Upper lobe of left lung (tissue), 6 donors: ENCODE data around the gene DNAAF8. TPM values are rescaled to one million over a fixed set of nuclear protein-coding genes. Genes with fewer than 3 reads are reported as not detected.

ENCODE experiments used
- ATAC-seq, 2 donors: fragments of 200-7000 bp; cut with Tn5 transposase; one replicate each; pipeline ENCODE4 v1.9.1; 2022; ENCODE audit warnings: mild to moderate bottlenecking in 2 of 2, moderate library complexity in 2 of 2; ENCODE audit not compliant: low FRiP score in 2 of 2
- DNase-seq, 2 donors: peaks; one replicate each; pipeline ENCODE4 v3.0.0-alpha.2; 2019 to 2020
- H3K27ac ChIP-seq, 4 donors: fragments of 200-600 bp; sonication (generic); one replicate each; pipeline ENCODE4 v1.5.1; 2016 to 2019
- H3K27me3 ChIP-seq, 4 donors: fragments of 200-600 bp; sonication (generic); one replicate each; pipeline ENCODE4 v1.5.1; 2017 to 2019
- H3K36me3 ChIP-seq, 4 donors: fragments of 200-600 bp; sonication (generic); one replicate each; pipeline ENCODE4 v1.5.1; 2016 to 2019
- H3K4me1 ChIP-seq, 4 donors: fragments of 200-600 bp; sonication (generic); one replicate each; pipeline ENCODE4 v1.5.1; 2018 to 2019
- H3K4me3 ChIP-seq, 4 donors: fragments of 200-600 bp; sonication (generic); one replicate each; pipeline ENCODE4 v1.5.1; 2017 to 2019; ENCODE audit warnings: mild to moderate bottlenecking in 2 of 4, moderate library complexity in 1 of 4
- H3K9me3 ChIP-seq, 4 donors: fragments of 200-600 bp; sonication (generic); one replicate each; pipeline ENCODE4 v1.5.1; 2018 to 2019
- EP300 ChIP-seq, 4 donors: sonication (generic); formaldehyde crosslinking; IDR thresholded peaks; one replicate each; pipeline ENCODE4 v1.5.1; 2017; ENCODE audit warnings: antibody characterized with exemption in 4 of 4, control low read depth in 2 of 4
- POLR2A ChIP-seq, 4 donors: fragments of 450-650 bp; IDR thresholded peaks; one replicate each; pipeline ENCODE4 v1.5.1; 2016 to 2017; ENCODE audit warnings: antibody characterized with exemption in 4 of 4, mild to moderate bottlenecking in 2 of 4
- POLR2AphosphoS5 ChIP-seq, 2 donors: sonication (generic); formaldehyde crosslinking; IDR thresholded peaks; one replicate each; pipeline ENCODE4 v1.5.1; 2017; ENCODE audit warnings: antibody characterized with exemption in 2 of 2
- WGBS, 2 donors: methylation state at CpG; one replicate each; pipeline ENCODE4 v1.1.5; 2017 to 2018; 5-methylcytosine and 5-hydroxymethylcytosine counted together
- total RNA-seq, 6 donors: library from RNA; depleted of rRNA in 4 of 6; stranded (reverse); fragments of >200 nt in 4 of 6; gene quantifications; one replicate each; pipeline versions ENCODE4 v1.1.0 to v1.2.1, GENCODE V29; 2016 to 2021
- TF ChIP-seq, protein P1 (sequence below), 6 experiments: fragments of 450-650 bp in 4 of 6; fragments of 200-600 bp in 2 of 6; sonication (generic) in 2 of 6; IDR thresholded peaks; one replicate each; pipeline ENCODE4 v1.5.1; 2016 to 2019; ENCODE audit warnings: antibody characterized with exemption in 6 of 6
- donor health status: DM: no; HTN: no; CAD: no; lungs with moderate emphysema.
- donor health status: DM: no; HTN: yes; CAD: no; lungs with severe emphysema.

The DNAAF8 gene
- total RNA-seq, 6 donors from 2014 or later = 1.6 to 19.1 (median 4.3) TPM

DNA sequence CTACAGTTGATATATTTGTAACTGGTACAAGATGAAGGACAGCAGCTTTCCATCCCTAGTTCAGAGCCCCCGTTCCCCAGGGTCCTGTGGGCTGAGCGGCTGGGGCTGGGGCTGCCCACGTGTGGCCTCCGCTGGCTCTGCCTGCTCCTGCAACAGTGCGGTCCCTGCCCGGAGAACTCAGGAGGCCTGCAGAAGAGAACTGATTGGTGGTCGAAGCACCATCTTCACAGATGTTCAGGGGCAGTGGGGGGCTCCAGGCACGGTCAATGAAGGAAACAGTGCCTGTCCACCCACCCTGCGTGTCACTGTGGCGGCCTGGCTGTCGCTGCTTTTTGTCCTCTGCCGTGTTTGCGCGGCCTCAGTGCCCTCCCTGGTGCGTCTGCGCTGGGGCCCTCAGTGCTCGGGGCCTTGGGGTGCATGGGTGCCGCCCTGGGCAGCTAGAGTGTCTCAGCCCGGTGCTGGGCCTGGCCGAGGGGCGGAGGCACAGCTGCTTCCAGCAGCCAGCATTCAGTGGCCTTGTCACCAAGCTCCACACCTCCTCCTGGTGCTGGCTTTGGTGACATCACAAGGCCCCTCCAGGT is 45.2 kb upstream of the DNAAF8 start:
- no peak overlapping the region for H3K4me3 ChIP-seq
- H3K27me3 ChIP-seq = no peaks in the 10 kb centered on the region
- WGBS, 2 donors = 94 to 98% methylated on average over 7 to 20 of the region's 21 CpGs
- peaks cover 10 to 21% (median 13%) of the 10 kb centered on the region in 4 donors for H3K4me1 ChIP-seq
- H3K36me3 ChIP-seq = peaks cover 7 to 60% (median 47%) of the 10 kb centered on the region in 4 donors
- no peak for ATAC-seq
- no peak overlapping the region for H3K27ac ChIP-seq
- TF ChIP-seq, protein P1, sequence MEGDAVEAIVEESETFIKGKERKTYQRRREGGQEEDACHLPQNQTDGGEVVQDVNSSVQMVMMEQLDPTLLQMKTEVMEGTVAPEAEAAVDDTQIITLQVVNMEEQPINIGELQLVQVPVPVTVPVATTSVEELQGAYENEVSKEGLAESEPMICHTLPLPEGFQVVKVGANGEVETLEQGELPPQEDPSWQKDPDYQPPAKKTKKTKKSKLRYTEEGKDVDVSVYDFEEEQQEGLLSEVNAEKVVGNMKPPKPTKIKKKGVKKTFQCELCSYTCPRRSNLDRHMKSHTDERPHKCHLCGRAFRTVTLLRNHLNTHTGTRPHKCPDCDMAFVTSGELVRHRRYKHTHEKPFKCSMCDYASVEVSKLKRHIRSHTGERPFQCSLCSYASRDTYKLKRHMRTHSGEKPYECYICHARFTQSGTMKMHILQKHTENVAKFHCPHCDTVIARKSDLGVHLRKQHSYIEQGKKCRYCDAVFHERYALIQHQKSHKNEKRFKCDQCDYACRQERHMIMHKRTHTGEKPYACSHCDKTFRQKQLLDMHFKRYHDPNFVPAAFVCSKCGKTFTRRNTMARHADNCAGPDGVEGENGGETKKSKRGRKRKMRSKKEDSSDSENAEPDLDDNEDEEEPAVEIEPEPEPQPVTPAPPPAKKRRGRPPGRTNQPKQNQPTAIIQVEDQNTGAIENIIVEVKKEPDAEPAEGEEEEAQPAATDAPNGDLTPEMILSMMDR (IDR thresholded peaks at IDR 0.05) = no peak
- no peak for TF ChIP-seq POLR2AphosphoS5 (IDR thresholded peaks at IDR 0.05)
- TF ChIP-seq EP300 (IDR thresholded peaks at IDR 0.05) = no peak
- TF ChIP-seq POLR2A (IDR thresholded peaks at IDR 0.05) = no peak
- no peaks in the 10 kb centered on the region for H3K9me3 ChIP-seq
- peak in 1 of 2 donors; percentile 78 for DNase-seq

DNA sequence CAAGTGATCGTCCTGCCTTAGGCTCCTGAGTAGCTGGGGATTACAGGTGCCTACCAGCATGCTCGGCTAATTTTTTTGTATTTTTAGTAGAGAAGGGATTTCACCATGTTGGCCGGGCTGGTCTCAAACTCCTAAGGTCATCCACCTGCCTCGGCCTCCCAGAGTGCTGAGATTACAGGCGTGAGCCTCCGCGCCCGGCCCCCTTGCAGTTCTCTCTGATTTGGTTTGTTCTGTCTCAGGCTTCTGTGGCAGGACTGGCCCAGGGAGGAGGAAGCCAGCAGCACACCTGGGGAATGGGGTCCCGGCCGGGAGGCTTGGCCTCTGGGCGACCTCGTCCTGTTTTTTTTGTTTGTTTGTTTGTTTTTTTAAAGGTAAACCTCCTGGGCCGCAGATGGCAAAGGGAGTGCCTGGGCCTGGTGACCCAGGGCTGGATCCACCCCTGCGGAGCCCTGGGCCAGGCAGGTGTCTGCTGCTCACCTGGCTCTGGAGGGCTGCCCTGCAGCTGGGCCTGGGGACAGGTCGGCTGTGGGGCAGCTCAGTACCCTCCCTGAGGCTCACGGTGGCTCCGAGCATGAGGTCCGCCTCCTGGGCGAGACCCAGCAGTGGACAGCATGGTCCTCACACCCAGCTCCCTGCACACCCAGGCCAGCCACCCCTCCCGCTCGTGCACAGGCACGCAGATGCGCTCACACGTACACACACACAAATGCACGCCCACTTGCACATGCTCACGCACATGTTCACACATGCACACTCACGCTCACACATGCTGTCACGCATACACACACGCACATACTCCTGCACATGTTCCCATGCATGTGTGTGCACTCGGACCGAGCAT is 44.3 kb upstream of the DNAAF8 start:
- H3K36me3 ChIP-seq = peaks cover 4 to 54% (median 39%) of the 10 kb centered on the region in 4 donors
- TF ChIP-seq EP300 (IDR thresholded peaks at IDR 0.05) = no peak
- TF ChIP-seq POLR2AphosphoS5 (IDR thresholded peaks at IDR 0.05) = no peak
- no peak for TF ChIP-seq POLR2A (IDR thresholded peaks at IDR 0.05)
- TF ChIP-seq, protein P1 (IDR thresholded peaks at IDR 0.05) = no peak
- ATAC-seq = no peak
- H3K27ac ChIP-seq = no peak overlapping the region
- no peaks in the 10 kb centered on the region for H3K27me3 ChIP-seq
- H3K4me1 ChIP-seq = peaks cover 17 to 30% (median 21%) of the 10 kb centered on the region in 4 donors
- no peak overlapping the region for H3K4me3 ChIP-seq
- 83 to 90% methylated on average over 25 to 31 of the region's 31 CpGs for WGBS, 2 donors
- no peak for DNase-seq
- no peaks in the 10 kb centered on the region for H3K9me3 ChIP-seq

DNA sequence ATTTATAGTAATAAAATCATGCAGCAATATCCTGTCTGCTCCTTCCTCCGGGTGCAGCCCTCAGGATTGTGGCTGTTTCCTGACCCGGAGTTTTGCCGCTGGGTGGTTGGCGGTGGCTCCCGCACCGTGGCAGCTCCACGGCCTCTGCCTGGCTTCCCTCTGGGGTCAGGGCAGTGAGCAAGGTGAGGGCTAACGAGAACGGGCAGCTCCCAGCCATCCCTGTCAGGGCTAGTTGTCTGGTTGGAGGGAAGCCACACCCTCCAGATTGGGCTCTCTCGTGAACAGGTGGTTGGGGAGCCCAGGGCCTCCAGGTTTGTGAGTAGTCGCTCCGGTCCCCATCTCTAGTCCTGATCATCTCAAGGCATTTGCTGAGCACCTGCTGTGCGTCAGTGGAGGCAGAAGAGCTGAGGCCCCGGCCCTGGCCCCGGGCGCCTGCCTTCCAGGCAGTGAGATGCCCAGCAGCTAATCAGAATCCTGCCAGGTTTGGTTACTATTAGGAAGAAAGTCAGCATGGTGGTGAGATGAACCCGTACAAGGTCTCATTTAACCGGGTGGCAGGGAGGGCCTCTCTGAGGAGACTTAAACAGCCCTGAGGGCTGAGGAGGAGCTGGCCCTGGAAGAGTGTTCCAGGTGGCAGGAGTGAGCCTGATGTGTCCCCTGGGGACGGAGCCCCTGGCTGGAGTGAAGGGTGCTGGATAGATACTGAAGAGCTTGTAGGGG is 43.2 kb upstream of the DNAAF8 start:
- peaks cover 6 to 52% (median 40%) of the 10 kb centered on the region in 4 donors for H3K36me3 ChIP-seq
- no peaks in the 10 kb centered on the region for H3K27me3 ChIP-seq

DNA sequence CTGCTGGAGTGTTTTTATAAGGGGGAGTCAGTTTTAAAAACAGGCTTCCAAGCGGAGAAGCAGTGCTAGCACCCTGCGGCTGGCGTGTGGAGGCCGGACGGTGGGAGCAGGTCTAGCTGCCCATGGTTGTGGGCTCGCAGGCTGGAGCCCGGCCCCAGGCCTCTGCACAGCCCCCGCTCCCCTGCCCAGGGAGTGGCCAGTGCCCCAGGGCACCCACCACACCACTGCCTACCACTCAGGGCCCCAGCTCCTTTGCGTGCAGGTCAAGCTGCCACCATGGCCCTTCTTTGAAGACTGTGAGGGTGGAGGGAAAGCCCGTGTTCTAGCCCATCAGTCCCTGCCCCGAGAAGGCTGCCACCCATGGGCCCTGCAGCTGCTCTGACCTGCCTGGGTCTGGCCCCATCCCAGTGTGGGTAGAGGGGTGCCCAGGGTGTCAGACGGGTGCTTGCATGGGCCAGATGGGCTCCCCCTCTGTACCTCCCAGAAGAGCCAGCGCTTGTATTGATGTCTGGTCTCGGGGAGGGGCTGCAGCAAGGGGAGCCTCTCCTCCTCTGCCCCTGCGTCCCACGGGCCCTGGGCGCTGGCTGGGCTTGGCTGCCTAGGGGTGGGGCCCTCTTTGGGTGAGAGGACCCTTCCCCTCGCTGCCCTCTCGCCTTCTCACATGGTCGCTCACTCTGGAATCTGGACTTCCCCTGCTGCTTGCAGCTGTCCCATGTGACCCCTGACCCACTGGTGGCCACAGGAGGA is 42.5 kb upstream of the DNAAF8 start:
- peak overlapping the region in 1 of 4 donors; percentile 88 for H3K27ac ChIP-seq
- no peaks in the 10 kb centered on the region for H3K9me3 ChIP-seq
- WGBS, 2 donors = 76 to 83% methylated on average over 9 to 18 of the region's 20 CpGs
- no peak overlapping the region for H3K4me3 ChIP-seq
- H3K27me3 ChIP-seq = no peaks in the 10 kb centered on the region
- no peak for TF ChIP-seq POLR2A (IDR thresholded peaks at IDR 0.05)
- no peak for TF ChIP-seq EP300 (IDR thresholded peaks at IDR 0.05)
- TF ChIP-seq POLR2AphosphoS5 (IDR thresholded peaks at IDR 0.05) = no peak
- TF ChIP-seq, protein P1 (IDR thresholded peaks at IDR 0.05) = no peak
- ATAC-seq (no peak), DNase-seq (peak in 1 of 2 donors; percentile 78)
- peaks cover 17 to 35% (median 21%) of the 10 kb centered on the region in 4 donors for H3K4me1 ChIP-seq
- peaks cover 4 to 52% (median 39%) of the 10 kb centered on the region in 4 donors for H3K36me3 ChIP-seq

More for the DNA sequence above, 43.2 kb upstream of the DNAAF8 start:
- peaks cover 17 to 35% (median 21%) of the 10 kb centered on the region in 4 donors for H3K4me1 ChIP-seq
- no peaks in the 10 kb centered on the region for H3K9me3 ChIP-seq
- TF ChIP-seq, protein P1 (IDR thresholded peaks at IDR 0.05) = no peak
- TF ChIP-seq EP300 (IDR thresholded peaks at IDR 0.05) (no peak), POLR2A (IDR thresholded peaks at IDR 0.05) (no peak), POLR2AphosphoS5 (IDR thresholded peaks at IDR 0.05) (no peak)
- DNase-seq = no peak
- WGBS, 2 donors = 64 to 66% methylated on average over 5 to 17 of the region's 19 CpGs
- no peak overlapping the region for H3K4me3 ChIP-seq
- ATAC-seq = no peak
- no peak overlapping the region for H3K27ac ChIP-seq
